22Rv1 (cell line): ENCODE data around the gene MEG3.

ENCODE experiments used
- CTCF ChIP-seq: fragments of 450-650 bp; IDR thresholded peaks from 2 replicates; pipeline ENCODE4 v1.5.1; 2017; ENCODE audit warnings: mild to moderate bottlenecking
- ZFX ChIP-seq: fragments of 450-650 bp; IDR thresholded peaks from 2 replicates; pipeline ENCODE4 v1.6.1; 2017; ENCODE audit warnings: antibody characterized with exemption, borderline replicate concordance

DNA sequence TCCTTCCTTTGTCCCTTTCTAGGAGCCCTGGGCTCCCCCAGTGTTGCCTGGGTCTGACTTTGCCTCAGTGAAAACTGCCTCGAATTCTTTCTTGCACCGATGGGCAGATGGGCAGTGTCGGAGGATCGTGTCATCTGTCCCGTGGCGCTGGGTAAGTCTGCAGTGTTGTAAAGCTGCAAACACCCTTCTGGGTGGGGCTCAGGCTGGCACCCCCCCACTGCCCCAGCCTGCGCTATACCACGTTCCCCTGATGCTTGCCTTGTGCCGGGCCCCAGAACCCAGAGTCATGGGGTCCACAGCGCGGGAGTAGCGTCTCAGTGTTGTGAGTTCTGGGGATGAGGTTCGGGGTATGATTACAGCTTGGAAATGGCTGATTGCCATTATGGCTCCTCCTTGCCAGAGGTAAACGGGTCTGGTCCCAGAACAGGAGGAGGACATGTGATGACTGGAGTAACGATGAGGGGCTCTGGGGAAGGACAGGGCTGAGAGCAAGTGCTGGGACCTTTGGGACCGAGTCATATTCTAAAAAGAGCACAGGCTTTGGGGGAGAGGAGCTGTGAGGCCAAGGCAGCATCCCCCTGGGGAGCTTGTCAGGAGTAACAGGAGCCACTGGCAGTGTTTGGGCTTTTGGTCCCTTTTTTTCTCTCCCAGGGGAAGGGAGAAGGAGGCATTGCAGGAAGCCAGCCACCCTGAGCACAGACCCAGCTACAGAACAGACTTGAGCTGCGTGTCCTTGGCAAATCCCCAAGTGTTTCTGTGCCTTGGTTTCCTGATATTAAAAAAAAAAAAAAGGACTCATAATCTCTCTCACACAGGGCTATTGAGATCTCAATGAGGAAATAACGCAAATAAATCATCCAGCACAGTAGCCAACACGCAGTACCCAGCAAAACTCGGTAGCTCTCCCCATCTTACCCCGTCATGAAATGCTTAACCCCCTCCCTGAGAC is 73.3 kb downstream of the MEG3 start:
- TF ChIP-seq CTCF (no peak), ZFX (no peak)
